HEK293 (cell line): ENCODE data around the gene IFT122.
A peak's percentile ranks its signal among the peaks of the same experiment; 100 is the strongest.

Experiments used
- CTCF ChIA-PET: fragments of 350-600 bp; formaldehyde crosslinking; extraction: SDS; loops from one replicate; lab custom pipeline; 2021; ENCODE audit warnings: antibody characterized with exemption; lab: Yijun Ruan, JAX
- POLR2A ChIA-PET: fragments of 300-600 bp; formaldehyde crosslinking; extraction: SDS; loops from one replicate; lab custom pipeline; 2020; ENCODE audit warnings: antibody characterized with exemption, inconsistent platforms; lab: Yijun Ruan, JAX
- H3K27ac ChIP-seq: fragments of 200-500 bp; sonication (Bioruptor generic); 2 replicates; pipeline ENCODE4 v1.5.1; 2014; ENCODE audit warnings: low read depth, low read length, control low read depth, inconsistent platforms; ENCODE audit errors: extremely low read depth
- H3K36me3 ChIP-seq, 2 experiments: fragments of 200-500 bp in 1 of 2; sonication (Bioruptor generic) in 1 of 2; 1 replicate in 1 of 2; 2 replicates in 1 of 2; pipeline ENCODE4 v1.5.1; 2014 to 2017; ENCODE audit warnings: inconsistent platforms in 2 of 2, low read length in 2 of 2; ENCODE audit not compliant: control insufficient read depth in 2 of 2, insufficient read depth in 1 of 2
- H3K4me1 ChIP-seq: fragments of 200-500 bp; sonication (Bioruptor generic); 2 replicates; pipeline ENCODE4 v1.5.1; 2014; ENCODE audit warnings: mild to moderate bottlenecking, low read length, inconsistent platforms; ENCODE audit not compliant: control insufficient read depth, insufficient read depth
- H3K4me3 ChIP-seq: 2 replicates; pipeline ENCODE4 v1.5.1; 2011; ENCODE audit warnings: low read depth, mild to moderate bottlenecking, control low read depth, low read length, moderate library complexity
- H3K9me3 ChIP-seq: fragments of 200-500 bp; sonication (Bioruptor generic); 2 replicates; pipeline ENCODE4 v1.5.1; 2014; ENCODE audit warnings: low read depth, low read length, inconsistent platforms; ENCODE audit not compliant: control insufficient read depth, insufficient read depth
- BCL11B ChIP-seq: fragments of 450-650 bp; formaldehyde crosslinking; IDR thresholded peaks from 2 replicates; pipeline ENCODE4 v1.5.1; 2016; ENCODE audit warnings: low read depth, missing biosample characterization, missing genetic modification characterization
- EGR2 ChIP-seq: fragments of 450-650 bp; formaldehyde crosslinking; IDR thresholded peaks from 2 replicates; pipeline ENCODE4 v1.5.1; 2016; ENCODE audit warnings: low read depth, missing biosample characterization, missing genetic modification characterization
- KLF8 ChIP-seq: fragments of 450-650 bp; formaldehyde crosslinking; IDR thresholded peaks from 2 replicates; pipeline ENCODE4 v1.5.1; 2016; ENCODE audit warnings: missing biosample characterization, missing genetic modification characterization
- WT1 ChIP-seq: fragments of 450-650 bp; formaldehyde crosslinking; IDR thresholded peaks from 2 replicates; pipeline ENCODE4 v1.5.1; 2016; ENCODE audit warnings: missing biosample characterization, missing genetic modification characterization
- ZBTB8A ChIP-seq: fragments of 450-650 bp; formaldehyde crosslinking; IDR thresholded peaks from 2 replicates; pipeline ENCODE4 v1.5.1; 2016; ENCODE audit warnings: missing biosample characterization, missing genetic modification characterization
- ZFHX2 ChIP-seq: fragments of 450-650 bp; formaldehyde crosslinking; conservative IDR thresholded peaks from 2 replicates; pipeline ENCODE4 v1.5.1; 2016; ENCODE audit warnings: missing biosample characterization, missing genetic modification characterization
- ZFP37 ChIP-seq: fragments of 450-650 bp; formaldehyde crosslinking; IDR thresholded peaks from 2 replicates; pipeline ENCODE4 v1.5.1; 2016; ENCODE audit warnings: missing biosample characterization, missing genetic modification characterization
- ZNF112 ChIP-seq: fragments of 450-650 bp; formaldehyde crosslinking; IDR thresholded peaks from 2 replicates; pipeline ENCODE4 v1.5.0; 2017; ENCODE audit warnings: missing biosample characterization, missing genetic modification characterization
- ZNF155 ChIP-seq: fragments of 450-650 bp; formaldehyde crosslinking; IDR thresholded peaks from 2 replicates; pipeline ENCODE4 v1.5.1; 2016; ENCODE audit warnings: missing biosample characterization, missing genetic modification characterization
- ZNF157 ChIP-seq: fragments of 450-650 bp; formaldehyde crosslinking; IDR thresholded peaks from 2 replicates; pipeline ENCODE4 v1.5.1; 2016; ENCODE audit warnings: missing biosample characterization, missing genetic modification characterization
- ZNF239 ChIP-seq: fragments of 450-650 bp; formaldehyde crosslinking; IDR thresholded peaks from 2 replicates; pipeline ENCODE4 v1.5.1; 2016; ENCODE audit warnings: missing biosample characterization, missing genetic modification characterization
- ZNF394 ChIP-seq: fragments of 450-650 bp; formaldehyde crosslinking; IDR thresholded peaks from 2 replicates; pipeline ENCODE4 v1.5.1; 2016; ENCODE audit warnings: missing biosample characterization, missing genetic modification characterization, mild to moderate bottlenecking, moderate library complexity, borderline replicate concordance
- ZNF473 ChIP-seq: fragments of 450-650 bp; formaldehyde crosslinking; IDR thresholded peaks from 2 replicates; pipeline ENCODE4 v1.5.1; 2017; ENCODE audit warnings: missing biosample characterization, missing genetic modification characterization
- ZNF530 ChIP-seq: fragments of 450-650 bp; formaldehyde crosslinking; IDR thresholded peaks from 2 replicates; pipeline ENCODE4 v1.5.1; 2016; ENCODE audit warnings: low read depth, missing biosample characterization, missing genetic modification characterization
- ZNF544 ChIP-seq: fragments of 450-650 bp; formaldehyde crosslinking; IDR thresholded peaks from 2 replicates; pipeline ENCODE4 v1.5.0; 2017; ENCODE audit warnings: missing biosample characterization, missing genetic modification characterization
- ZNF596 ChIP-seq: fragments of 450-650 bp; IDR thresholded peaks from 2 replicates; pipeline ENCODE4 v1.5.0; 2018; ENCODE audit warnings: missing biosample characterization, mild to moderate bottlenecking, missing genetic modification characterization, moderate library complexity
- ZNF623 ChIP-seq: fragments of 450-650 bp; formaldehyde crosslinking; IDR thresholded peaks from 2 replicates; pipeline ENCODE4 v1.5.1; 2016; ENCODE audit warnings: missing biosample characterization, missing genetic modification characterization
- ZNF626 ChIP-seq: fragments of 450-650 bp; sonication (Bioruptor Pico); formaldehyde crosslinking; IDR thresholded peaks from 2 replicates; pipeline ENCODE4 v1.5.1; 2018; ENCODE audit warnings: missing biosample characterization, missing genetic modification characterization, inconsistent platforms
- ZNF629 ChIP-seq: fragments of 450-650 bp; formaldehyde crosslinking; IDR thresholded peaks from 2 replicates; pipeline ENCODE4 v1.5.1; 2017; ENCODE audit warnings: missing biosample characterization, missing genetic modification characterization
- ZNF654 ChIP-seq: fragments of 450-650 bp; formaldehyde crosslinking; IDR thresholded peaks from 2 replicates; pipeline ENCODE4 v1.5.1; 2016; ENCODE audit warnings: low read depth, missing biosample characterization, missing genetic modification characterization
- TF ChIP-seq, protein P1 (sequence below): fragments of 450-650 bp; formaldehyde crosslinking; IDR thresholded peaks from 2 replicates; pipeline ENCODE4 v1.5.1; 2016; ENCODE audit warnings: missing biosample characterization, missing genetic modification characterization
- TF ChIP-seq, protein P2 (sequence below): fragments of 450-650 bp; formaldehyde crosslinking; IDR thresholded peaks from 2 replicates; pipeline ENCODE4 v1.5.1; 2016; ENCODE audit warnings: missing biosample characterization, missing genetic modification characterization
- TF ChIP-seq, protein P3 (sequence below): fragments of 450-650 bp; formaldehyde crosslinking; IDR thresholded peaks from 2 replicates; pipeline ENCODE4 v1.5.1; 2016; ENCODE audit warnings: missing biosample characterization, missing genetic modification characterization
- TF ChIP-seq, protein P4 (sequence below): fragments of 450-650 bp; formaldehyde crosslinking; IDR thresholded peaks from 2 replicates; pipeline ENCODE4 v1.5.1; 2016; ENCODE audit warnings: missing biosample characterization, missing genetic modification characterization

Gene IFT122

DNA sequence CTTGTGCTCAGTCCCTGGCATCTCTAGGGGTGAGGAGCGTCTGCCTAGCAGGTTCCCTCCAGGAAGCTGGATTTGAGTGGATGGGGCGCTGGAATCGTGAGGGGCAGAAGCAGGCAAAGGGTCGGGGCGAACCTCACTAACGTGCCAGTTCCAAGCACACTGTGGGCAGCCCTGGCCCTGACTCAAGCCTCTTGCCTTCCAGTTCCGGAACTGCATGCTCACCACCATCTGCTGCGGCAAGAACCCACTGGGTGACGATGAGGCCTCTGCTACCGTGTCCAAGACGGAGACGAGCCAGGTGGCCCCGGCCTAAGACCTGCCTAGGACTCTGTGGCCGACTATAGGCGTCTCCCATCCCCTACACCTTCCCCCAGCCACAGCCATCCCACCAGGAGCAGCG is 93.4 kb downstream of the IFT122 start:
- H3K9me3 ChIP-seq: no peaks in the 10 kb centered on the region
- TF ChIP-seq ZNF239 (no peak), ZNF626 (tag by site-specific recombination) (no peak), ZNF157 (tag by site-specific recombination) (no peak), ZNF530 (tag by site-specific recombination) (no peak), ZNF654 (tag by site-specific recombination) (no peak)
- TF ChIP-seq, protein P1, sequence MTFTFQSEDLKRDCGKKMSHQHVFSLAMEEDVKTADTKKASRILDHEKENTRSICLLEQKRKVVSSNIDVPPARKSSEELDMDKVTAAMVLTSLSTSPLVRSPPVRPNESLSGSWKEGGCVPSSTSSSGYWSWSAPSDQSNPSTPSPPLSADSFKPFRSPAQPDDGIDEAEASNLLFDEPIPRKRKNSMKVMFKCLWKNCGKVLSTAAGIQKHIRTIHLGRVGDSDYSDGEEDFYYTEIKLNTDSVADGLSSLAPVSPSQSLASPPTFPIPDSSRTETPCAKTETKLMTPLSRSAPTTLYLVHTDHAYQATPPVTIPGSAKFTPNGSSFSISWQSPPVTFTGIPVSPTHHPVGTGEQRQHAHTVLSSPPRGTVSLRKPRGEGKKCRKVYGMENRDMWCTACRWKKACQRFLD (tag by site-specific recombination): no peak
- TF ChIP-seq, protein P2, sequence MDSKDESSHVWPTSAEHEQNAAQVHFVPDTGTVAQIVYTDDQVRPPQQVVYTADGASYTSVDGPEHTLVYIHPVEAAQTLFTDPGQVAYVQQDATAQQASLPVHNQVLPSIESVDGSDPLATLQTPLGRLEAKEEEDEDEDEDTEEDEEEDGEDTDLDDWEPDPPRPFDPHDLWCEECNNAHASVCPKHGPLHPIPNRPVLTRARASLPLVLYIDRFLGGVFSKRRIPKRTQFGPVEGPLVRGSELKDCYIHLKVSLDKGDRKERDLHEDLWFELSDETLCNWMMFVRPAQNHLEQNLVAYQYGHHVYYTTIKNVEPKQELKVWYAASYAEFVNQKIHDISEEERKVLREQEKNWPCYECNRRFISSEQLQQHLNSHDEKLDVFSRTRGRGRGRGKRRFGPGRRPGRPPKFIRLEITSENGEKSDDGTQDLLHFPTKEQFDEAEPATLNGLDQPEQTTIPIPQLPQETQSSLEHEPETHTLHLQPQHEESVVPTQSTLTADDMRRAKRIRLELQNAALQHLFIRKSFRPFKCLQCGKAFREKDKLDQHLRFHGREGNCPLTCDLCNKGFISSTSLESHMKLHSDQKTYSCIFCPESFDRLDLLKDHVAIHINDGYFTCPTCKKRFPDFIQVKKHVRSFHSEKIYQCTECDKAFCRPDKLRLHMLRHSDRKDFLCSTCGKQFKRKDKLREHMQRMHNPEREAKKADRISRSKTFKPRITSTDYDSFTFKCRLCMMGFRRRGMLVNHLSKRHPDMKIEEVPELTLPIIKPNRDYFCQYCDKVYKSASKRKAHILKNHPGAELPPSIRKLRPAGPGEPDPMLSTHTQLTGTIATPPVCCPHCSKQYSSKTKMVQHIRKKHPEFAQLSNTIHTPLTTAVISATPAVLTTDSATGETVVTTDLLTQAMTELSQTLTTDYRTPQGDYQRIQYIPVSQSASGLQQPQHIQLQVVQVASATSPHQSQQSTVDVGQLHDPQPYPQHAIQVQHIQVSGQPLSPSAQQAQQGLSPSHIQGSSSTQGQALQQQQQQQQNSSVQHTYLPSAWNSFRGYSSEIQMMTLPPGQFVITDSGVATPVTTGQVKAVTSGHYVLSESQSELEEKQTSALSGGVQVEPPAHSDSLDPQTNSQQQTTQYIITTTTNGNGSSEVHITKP (tag by site-specific recombination): no peak
- ChIA-PET POLR2A (no interaction called here), CTCF (interaction anchor here (1.2 kb wide), 1 partner anchor 43 kb away, joined by 4 read pairs; no protein-coding TSS in a partner anchor)
- no peak overlapping the region for H3K27ac ChIP-seq
- H3K36me3 ChIP-seq: no peaks in the 10 kb centered on the region
- H3K4me3 ChIP-seq: no peak overlapping the region
- H3K4me1 ChIP-seq: no peaks in the 10 kb centered on the region

DNA sequence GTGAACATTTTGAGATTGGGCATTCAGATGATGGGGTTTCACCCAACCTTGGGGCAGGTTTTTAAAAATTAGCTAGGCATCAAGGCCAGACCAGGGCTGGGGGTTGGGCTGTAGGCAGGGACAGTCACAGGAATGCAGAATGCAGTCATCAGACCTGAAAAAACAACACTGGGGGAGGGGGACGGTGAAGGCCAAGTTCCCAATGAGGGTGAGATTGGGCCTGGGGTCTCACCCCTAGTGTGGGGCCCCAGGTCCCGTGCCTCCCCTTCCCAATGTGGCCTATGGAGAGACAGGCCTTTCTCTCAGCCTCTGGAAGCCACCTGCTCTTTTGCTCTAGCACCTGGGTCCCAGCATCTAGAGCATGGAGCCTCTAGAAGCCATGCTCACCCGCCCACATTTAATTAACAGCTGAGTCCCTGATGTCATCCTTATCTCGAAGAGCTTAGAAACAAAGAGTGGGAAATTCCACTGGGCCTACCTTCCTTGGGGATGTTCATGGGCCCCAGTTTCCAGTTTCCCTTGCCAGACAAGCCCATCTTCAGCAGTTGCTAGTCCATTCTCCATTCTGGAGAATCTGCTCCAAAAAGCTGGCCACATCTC is 94.5 kb downstream of the IFT122 start:
- ChIA-PET CTCF (interaction anchor here (0.6 to 0.8 kb wide), 3 partner anchors 21 to 44 kb away, joined by 3 to 4 read pairs (median 3); no protein-coding TSS in a partner anchor), POLR2A (no interaction called here)
- Histone ChIP-seq H3K36me3 (no peaks in the 10 kb centered on the region), H3K4me3 (no peak overlapping the region), H3K27ac (no peak overlapping the region), H3K9me3 (no peaks in the 10 kb centered on the region), H3K4me1 (no peaks in the 10 kb centered on the region)
- TF ChIP-seq ZNF394 (no peak), ZNF155 (tag by site-specific recombination) (no peak), ZNF596 (tag by site-specific recombination) (no peak), ZFP37 (0 out of 2 replicates have a peak, but pooled peaks have one; percentile 35), ZNF623 (no peak), ZNF629 (peak; percentile 49; the same call in 1 of the 2 replicates), ZFHX2 (tag by site-specific recombination) (peak; percentile 56), ZBTB8A (tag by site-specific recombination) (no peak), KLF8 (tag by site-specific recombination) (0 out of 2 replicates have a peak, but pooled peaks have one; percentile 15), ZNF112 (tag by site-specific recombination) (no peak), ZNF473 (tag by site-specific recombination) (no peak), BCL11B (tag by site-specific recombination) (no peak), ZNF544 (tag by site-specific recombination) (no peak), EGR2 (tag by site-specific recombination) (0 out of 2 replicates have a peak, but pooled peaks have one; percentile 39), WT1 (tag by site-specific recombination) (no peak)
- TF ChIP-seq, protein P3, sequence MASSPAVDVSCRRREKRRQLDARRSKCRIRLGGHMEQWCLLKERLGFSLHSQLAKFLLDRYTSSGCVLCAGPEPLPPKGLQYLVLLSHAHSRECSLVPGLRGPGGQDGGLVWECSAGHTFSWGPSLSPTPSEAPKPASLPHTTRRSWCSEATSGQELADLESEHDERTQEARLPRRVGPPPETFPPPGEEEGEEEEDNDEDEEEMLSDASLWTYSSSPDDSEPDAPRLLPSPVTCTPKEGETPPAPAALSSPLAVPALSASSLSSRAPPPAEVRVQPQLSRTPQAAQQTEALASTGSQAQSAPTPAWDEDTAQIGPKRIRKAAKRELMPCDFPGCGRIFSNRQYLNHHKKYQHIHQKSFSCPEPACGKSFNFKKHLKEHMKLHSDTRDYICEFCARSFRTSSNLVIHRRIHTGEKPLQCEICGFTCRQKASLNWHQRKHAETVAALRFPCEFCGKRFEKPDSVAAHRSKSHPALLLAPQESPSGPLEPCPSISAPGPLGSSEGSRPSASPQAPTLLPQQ: 0 out of 2 replicates have a peak, but pooled peaks have one; percentile 26
- TF ChIP-seq, protein P4, sequence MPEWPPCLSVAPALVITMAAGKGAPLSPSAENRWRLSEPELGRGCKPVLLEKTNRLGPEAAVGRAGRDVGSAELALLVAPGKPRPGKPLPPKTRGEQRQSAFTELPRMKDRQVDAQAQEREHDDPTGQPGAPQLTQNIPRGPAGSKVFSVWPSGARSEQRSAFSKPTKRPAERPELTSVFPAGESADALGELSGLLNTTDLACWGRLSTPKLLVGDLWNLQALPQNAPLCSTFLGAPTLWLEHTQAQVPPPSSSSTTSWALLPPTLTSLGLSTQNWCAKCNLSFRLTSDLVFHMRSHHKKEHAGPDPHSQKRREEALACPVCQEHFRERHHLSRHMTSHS (tag by site-specific recombination): no peak
- TF ChIP-seq, protein P2 (tag by site-specific recombination): peak; percentile 88
